SK-N-SH (cell line): ENCODE measurements around the gene ITGA8. TPM values are rescaled to one million over a fixed set of nuclear protein-coding genes. Genes with fewer than 3 reads are reported as not detected.

Experiments
- CTCF ChIA-PET: fragments of 300-600, 350-600 bp; formaldehyde crosslinking; extraction: SDS; loops from one replicate; lab custom pipeline; 2021; lab: Yijun Ruan, JAX
- POLR2A ChIA-PET: fragments of 350-600 bp; sonication (Branson Sonifier 250); formaldehyde crosslinking; extraction: SDS; loops from one replicate; lab custom pipeline; 2020; ENCODE audit warnings: antibody characterized with exemption, inconsistent platforms; lab: Yijun Ruan, JAX
- DNase-seq: peaks from one replicate; pipeline ENCODE4 v3.0.0; 2012
- H2AFZ ChIP-seq: fragments of 200-600 bp; sonication (generic); 2 replicates; pipeline ENCODE4 v1.8.1; 2016; ENCODE audit warnings: antibody characterized with exemption, mild to moderate bottlenecking, low read depth
- H3F3A ChIP-seq: fragments of 200-600 bp; sonication (generic); replicated peaks from 2 replicates; pipeline ENCODE3; 2016; ENCODE audit warnings: antibody characterized with exemption, mild to moderate bottlenecking; ENCODE audit not compliant: insufficient read depth
- H3K27ac ChIP-seq, 2 experiments: fragments of 200-500 bp in 1 of 2; fragments of 200-600 bp in 1 of 2; sonication (Bioruptor generic) in 1 of 2; sonication (generic), shearing (Covaris generic) in 1 of 2; 2 replicates each; pipeline versions ENCODE4 v1.5.1 to v1.6.1; 2014 to 2016; ENCODE audit warnings: low read depth in 2 of 2, inconsistent platforms in 1 of 2, low read length in 1 of 2, mild to moderate bottlenecking in 1 of 2, mixed read lengths in 1 of 2
- H3K27me3 ChIP-seq: fragments of 200-600 bp; sonication (generic), shearing (Covaris generic); 2 replicates; pipeline ENCODE4 v1.6.1; 2016; ENCODE audit warnings: mixed run types; ENCODE audit not compliant: insufficient read depth
- H3K36me3 ChIP-seq, 2 experiments: fragments of 200-500 bp in 1 of 2; fragments of 200-600 bp in 1 of 2; sonication (Bioruptor generic) in 1 of 2; sonication (generic) in 1 of 2; replicated peaks in 1 of 2; 2 replicates each; pipeline versions ENCODE3 to v1.5.1; 2014 to 2016; ENCODE audit warnings: low read length in 1 of 2, mild to moderate bottlenecking in 1 of 2; ENCODE audit not compliant: insufficient read depth in 2 of 2, control insufficient read depth in 1 of 2
- H3K4me1 ChIP-seq, 2 experiments: fragments of 200-500 bp in 1 of 2; fragments of 200-600 bp in 1 of 2; sonication (Bioruptor generic) in 1 of 2; sonication (generic), shearing (Covaris generic) in 1 of 2; 2 replicates each; pipeline versions ENCODE4 v1.5.1 to v1.6.1; 2014 to 2016; ENCODE audit warnings: low read depth in 1 of 2, low read length in 1 of 2, mixed run types in 1 of 2; ENCODE audit not compliant: insufficient read depth in 2 of 2, control insufficient read depth in 1 of 2
- H3K4me2 ChIP-seq: fragments of 200-600 bp; sonication (generic), shearing (Covaris generic); 2 replicates; pipeline ENCODE4 v1.6.1; 2017; ENCODE audit warnings: mixed run types
- H3K4me3 ChIP-seq, 2 experiments: fragments of 200-500 bp in 1 of 2; fragments of 200-600 bp in 1 of 2; sonication (Bioruptor generic) in 1 of 2; sonication (generic), shearing (Covaris generic) in 1 of 2; 2 replicates each; pipeline versions ENCODE4 v1.5.1 to v1.8.1; 2014 to 2016; ENCODE audit warnings: low read depth in 2 of 2, inconsistent platforms in 1 of 2, low read length in 1 of 2, mild to moderate bottlenecking in 1 of 2, mixed read lengths in 1 of 2, moderate library complexity in 1 of 2
- H3K79me2 ChIP-seq: fragments of 200-600 bp; sonication (generic); 2 replicates; pipeline ENCODE4 v1.8.1; 2017; ENCODE audit warnings: mild to moderate bottlenecking; ENCODE audit not compliant: insufficient read depth
- H3K9ac ChIP-seq: fragments of 200-600 bp; sonication (generic); 2 replicates; pipeline ENCODE4 v1.6.1; 2017; ENCODE audit warnings: mixed run types
- H3K9me2 ChIP-seq: fragments of 200-600 bp; sonication (generic); 2 replicates; pipeline ENCODE4 v1.6.1; 2017; ENCODE audit warnings: mixed run types
- H3K9me3 ChIP-seq: fragments of 200-600 bp; sonication (generic); 2 replicates; pipeline ENCODE4 v1.6.1; 2017; ENCODE audit warnings: mixed run types, mild to moderate bottlenecking, moderate library complexity
- H4K20me1 ChIP-seq: fragments of 200-600 bp; sonication (generic); 2 replicates; pipeline ENCODE4 v1.6.1; 2017; ENCODE audit warnings: mild to moderate bottlenecking, mixed run types; ENCODE audit not compliant: insufficient read depth
- EZH2phosphoT487 ChIP-seq: fragments of 200-600 bp; sonication (generic); IDR thresholded peaks from 2 replicates; pipeline ENCODE4 v1.6.1; 2017; ENCODE audit warnings: low read depth, mixed run types, mild to moderate bottlenecking, antibody characterized with exemption, moderate library complexity, borderline replicate concordance
- FOSL2 ChIP-seq: IDR thresholded peaks from 2 replicates; pipeline ENCODE4 v1.4.0; 2012; ENCODE audit warnings: low read depth, mild to moderate bottlenecking, moderate library complexity, borderline replicate concordance
- FOXJ3 ChIP-seq: sonication (generic); formaldehyde crosslinking; IDR thresholded peaks from 2 replicates; pipeline ENCODE4 v1.5.1; 2020; ENCODE audit warnings: mild to moderate bottlenecking, missing genetic modification reagents
- GABPA ChIP-seq: IDR thresholded peaks from 2 replicates; pipeline ENCODE4 v1.4.0; 2012; ENCODE audit warnings: low read depth, mild to moderate bottlenecking
- GATA2 ChIP-seq: sonication (generic); formaldehyde crosslinking; IDR thresholded peaks from 2 replicates; pipeline ENCODE4 v1.5.0; 2020; ENCODE audit warnings: mild to moderate bottlenecking, missing genetic modification reagents
- IRF3 ChIP-seq: fragments of 150-350 bp; IDR thresholded peaks from 2 replicates; pipeline ENCODE4 v1.6.1; 2016; ENCODE audit warnings: mild to moderate bottlenecking, low read depth, low read length
- JUND ChIP-seq: IDR thresholded peaks from 2 replicates; pipeline ENCODE4 v1.4.0; 2012
- MEF2A ChIP-seq: IDR thresholded peaks from 2 replicates; pipeline ENCODE4 v1.4.0; 2012; ENCODE audit warnings: low read depth, borderline replicate concordance
- NFIC ChIP-seq: IDR thresholded peaks from 2 replicates; pipeline ENCODE4 v1.4.0; 2012; ENCODE audit warnings: borderline replicate concordance
- NRF1 ChIP-seq: IDR thresholded peaks from 2 replicates; pipeline ENCODE4 v1.6.1; 2012; ENCODE audit warnings: low read depth, mild to moderate bottlenecking, low read length
- POLR2AphosphoS5 ChIP-seq: IDR thresholded peaks from 2 replicates; pipeline ENCODE4 v1.6.1; 2012; ENCODE audit warnings: low read depth, low read length
- RFX5 ChIP-seq: IDR thresholded peaks from 2 replicates; pipeline ENCODE4 v1.6.1; 2012; ENCODE audit warnings: mild to moderate bottlenecking, improper control_type of control experiment, low read length
- SIN3A ChIP-seq: IDR thresholded peaks from 2 replicates; pipeline ENCODE4 v1.6.1; 2012; ENCODE audit warnings: low read depth, mild to moderate bottlenecking, low read length, moderate library complexity, borderline replicate concordance
- TAF1 ChIP-seq: IDR thresholded peaks from 2 replicates; pipeline ENCODE4 v1.6.1; 2012; ENCODE audit warnings: low read depth, mild to moderate bottlenecking, low read length, moderate library complexity, borderline replicate concordance
- YY1 ChIP-seq: IDR thresholded peaks from 2 replicates; pipeline ENCODE4 v1.4.0; 2012; ENCODE audit warnings: low read depth, mild to moderate bottlenecking
- ZBTB33 ChIP-seq: IDR thresholded peaks from 2 replicates; pipeline ENCODE4 v1.4.0; 2012; ENCODE audit warnings: low read depth, borderline replicate concordance
- WGBS: methylation state at CpG from one replicate; pipeline ENCODE4 v1.1.6; 2017; ENCODE audit warnings: low lambda C conversion rate; 5-methylcytosine and 5-hydroxymethylcytosine counted together
- polyA plus RNA-seq, 3 experiments: library from polyadenylated mRNA; depleted of rRNA; stranded (reverse); fragments of >200 nt; gene quantifications; 2 replicates each; pipeline ENCODE4 v1.2.3, GENCODE V29; 2012
- TF ChIP-seq, protein P1 (sequence below): IDR thresholded peaks from 2 replicates; pipeline ENCODE4; 2012
- TF ChIP-seq, protein P2 (sequence below): IDR thresholded peaks from 2 replicates; pipeline ENCODE4 v1.4.0; 2012; ENCODE audit warnings: low read depth, borderline replicate concordance

Gene ITGA8
- polyA plus RNA-seq, 1 of the 3 experiments (the other 2 are of a cell fraction) = not detected

- CTCF ChIA-PET = interaction anchor here (1.3 to 1.4 kb wide), 2 partner anchors 16 to 30 kb away, joined by 3 to 5 read pairs; no protein-coding TSS in a partner anchor
- H3K4me2 ChIP-seq = no peak overlapping the region
- H3K4me3 ChIP-seq = no peak overlapping the region
- TF ChIP-seq TAF1 (no peak), YY1 (no peak), GATA2 (CRISPR knock-in tag) (no peak), FOSL2 (no peak), EZH2phosphoT487 (no peak), GABPA (no peak), JUND (no peak), NRF1 (no peak), SIN3A (no peak), RFX5 (no peak), NFIC (no peak), IRF3 (no peak), POLR2AphosphoS5 (no peak), FOXJ3 (CRISPR knock-in tag) (no peak), ZBTB33 (no peak), MEF2A (no peak)
- TF ChIP-seq, protein P1, sequence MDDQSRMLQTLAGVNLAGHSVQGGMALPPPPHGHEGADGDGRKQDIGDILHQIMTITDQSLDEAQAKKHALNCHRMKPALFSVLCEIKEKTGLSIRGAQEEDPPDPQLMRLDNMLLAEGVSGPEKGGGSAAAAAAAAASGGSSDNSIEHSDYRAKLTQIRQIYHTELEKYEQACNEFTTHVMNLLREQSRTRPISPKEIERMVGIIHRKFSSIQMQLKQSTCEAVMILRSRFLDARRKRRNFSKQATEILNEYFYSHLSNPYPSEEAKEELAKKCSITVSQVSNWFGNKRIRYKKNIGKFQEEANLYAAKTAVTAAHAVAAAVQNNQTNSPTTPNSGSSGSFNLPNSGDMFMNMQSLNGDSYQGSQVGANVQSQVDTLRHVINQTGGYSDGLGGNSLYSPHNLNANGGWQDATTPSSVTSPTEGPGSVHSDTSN = no peak
- TF ChIP-seq, protein P2, sequence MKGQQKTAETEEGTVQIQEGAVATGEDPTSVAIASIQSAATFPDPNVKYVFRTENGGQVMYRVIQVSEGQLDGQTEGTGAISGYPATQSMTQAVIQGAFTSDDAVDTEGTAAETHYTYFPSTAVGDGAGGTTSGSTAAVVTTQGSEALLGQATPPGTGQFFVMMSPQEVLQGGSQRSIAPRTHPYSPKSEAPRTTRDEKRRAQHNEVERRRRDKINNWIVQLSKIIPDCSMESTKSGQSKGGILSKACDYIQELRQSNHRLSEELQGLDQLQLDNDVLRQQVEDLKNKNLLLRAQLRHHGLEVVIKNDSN = no peak
- WGBS = 6% methylated on average over 5 of the region's 5 CpGs
- H3K79me2 ChIP-seq = no peaks in the 10 kb centered on the region
- H4K20me1 ChIP-seq = no peaks in the 10 kb centered on the region
- no peak overlapping the region for H2AFZ ChIP-seq
- DNase-seq = no peak
- H3K27me3 ChIP-seq = no peaks in the 10 kb centered on the region
- no peak overlapping the region for H3K9ac ChIP-seq
- no peaks in the 10 kb centered on the region for H3F3A ChIP-seq
- POLR2A ChIA-PET = no interaction called here
- H3K4me1 ChIP-seq = no peaks in the 10 kb centered on the region
- H3K9me3 ChIP-seq = no peaks in the 10 kb centered on the region
- no peak overlapping the region for H3K27ac ChIP-seq
- no peaks in the 10 kb centered on the region for H3K36me3 ChIP-seq
- no peaks in the 10 kb centered on the region for H3K9me2 ChIP-seq
These were observed 22.4 kb upstream of the ITGA8 start for GRCh38 chr10:15742102-15742501.
